HG03039 (cell line): ENCODE measurements around the gene TFAP2B.

Experiments used
- ATAC-seq: cut with Tn5 transposase; IDR thresholded peaks from one replicate; pipeline ENCODE4 v1.9.1; 2021; ENCODE audit warnings: mild to moderate bottlenecking, moderate library complexity; ENCODE audit not compliant: unreplicated experiment

Gene TFAP2B

GRCh38 chr6:50847890-50848594, 29.4 kb downstream of the TFAP2B start:
- no peak for ATAC-seq

GRCh38 chr6:50848989-50849795, 30.5 kb downstream of the TFAP2B start:
- ATAC-seq: no peak

GRCh38 chr6:50849796-50850180, 31.1 kb downstream of the TFAP2B start:
- no peak for ATAC-seq

GRCh38 chr6:50850223-50851048, 31.8 kb downstream of the TFAP2B start:
- ATAC-seq: no peak

GRCh38 chr6:50851049-50851845, 32.6 kb downstream of the TFAP2B start:
- ATAC-seq: no peak

GRCh38 chr6:50853939-50854338, 35.3 kb downstream of the TFAP2B start:
- ATAC-seq: no peak

GRCh38 chr6:50861692-50862091, 43.0 kb downstream of the TFAP2B start:
- ATAC-seq: no peak

GRCh38 chr6:50862176-50862575, 43.5 kb downstream of the TFAP2B start:
- no peak for ATAC-seq

- ATAC-seq: no peak
These were observed 45.9 kb downstream of the TFAP2B start for GRCh38 chr6:50864601-50865000.

- no peak for ATAC-seq
These were observed 49.8 kb downstream of the TFAP2B start for GRCh38 chr6:50868466-50868865.

- ATAC-seq: no peak
These were observed 54.5 kb downstream of the TFAP2B start for GRCh38 chr6:50873167-50873566.

GRCh38 chr6:50884364-50884763, 65.7 kb downstream of the TFAP2B start:
- ATAC-seq: no peak

- ATAC-seq: no peak
These were observed 68.4 kb downstream of the TFAP2B start for GRCh38 chr6:50887112-50887511.

- ATAC-seq: no peak
These were observed 70.8 kb downstream of the TFAP2B start for GRCh38 chr6:50889497-50889896.

GRCh38 chr6:50889935-50890334, 71.3 kb downstream of the TFAP2B start:
- ATAC-seq: no peak

GRCh38 chr6:50890579-50890978, 71.9 kb downstream of the TFAP2B start:
- no peak for ATAC-seq

GRCh38 chr6:50891290-50891689, 72.6 kb downstream of the TFAP2B start:
- no peak for ATAC-seq
